SK-N-SH treated with all-trans-retinoic acid at 6 μM for 48 hours (cell line): ENCODE data around the gene DHRS7B.

ENCODE experiments used
- ATAC-seq: fragments of 200-7000 bp; cut with Tn5 transposase; 3 replicates; pipeline ENCODE4 v1.9.1; 2020; ENCODE audit warnings: mild to moderate bottlenecking, moderate library complexity
- ARNTL ChIP-seq: fragments of 450-650 bp; formaldehyde crosslinking; IDR thresholded peaks from 2 replicates; pipeline ENCODE4 v1.5.0; 2020; ENCODE audit warnings: low read depth, mild to moderate bottlenecking, moderate library complexity, borderline replicate concordance
- CSDC2 ChIP-seq: fragments of 250-450 bp; sonication (Bioruptor Pico); IDR thresholded peaks from 2 replicates; pipeline ENCODE4 v1.5.0; 2020; ENCODE audit warnings: mild to moderate bottlenecking, moderate library complexity
- GLIS3 ChIP-seq: fragments of 250-450 bp; sonication (Bioruptor Pico); IDR thresholded peaks from 2 replicates; pipeline ENCODE4 v1.5.0; 2020; ENCODE audit warnings: mild to moderate bottlenecking, moderate library complexity
- PPARA ChIP-seq: fragments of 250-450 bp; sonication (Bioruptor Pico); IDR thresholded peaks from 2 replicates; pipeline ENCODE4 v1.5.0; 2020; ENCODE audit warnings: mild to moderate bottlenecking, borderline replicate concordance
- SNAI2 ChIP-seq: fragments of 250-450 bp; sonication (Bioruptor Pico); IDR thresholded peaks from 2 replicates; pipeline ENCODE4 v1.5.0; 2020; ENCODE audit warnings: mild to moderate bottlenecking, moderate library complexity
- TCF4 ChIP-seq: fragments of 250-450 bp; sonication (Bioruptor Pico); IDR thresholded peaks from 2 replicates; pipeline ENCODE4 v1.8.0; 2021; ENCODE audit warnings: mild to moderate bottlenecking, moderate library complexity, borderline replicate concordance
- TSHZ2 ChIP-seq: fragments of 250-450 bp; sonication (Bioruptor Pico); IDR thresholded peaks from 2 replicates; pipeline ENCODE4 v1.5.0; 2020; ENCODE audit warnings: mild to moderate bottlenecking, moderate library complexity
- ZC3H10 ChIP-seq: fragments of 250-450 bp; sonication (Bioruptor Pico); IDR thresholded peaks from 2 replicates; pipeline ENCODE4 v1.5.1; 2021; ENCODE audit warnings: mild to moderate bottlenecking, moderate library complexity
- ZFP3 ChIP-seq: fragments of 250-450 bp; sonication (Bioruptor Pico); IDR thresholded peaks from 2 replicates; pipeline ENCODE4 v1.5.0; 2020; ENCODE audit warnings: mild to moderate bottlenecking, moderate library complexity
- ZFP30 ChIP-seq: fragments of 450-650 bp; formaldehyde crosslinking; IDR thresholded peaks from 2 replicates; pipeline ENCODE4 v1.5.0; 2022; ENCODE audit warnings: mild to moderate bottlenecking, moderate library complexity
- ZNF565 ChIP-seq: fragments of 450-650 bp; formaldehyde crosslinking; conservative IDR thresholded peaks from 2 replicates; pipeline ENCODE4 v1.5.0; 2020; ENCODE audit warnings: low read depth, mild to moderate bottlenecking, moderate library complexity
- ZNF70 ChIP-seq: fragments of 450-650 bp; formaldehyde crosslinking; IDR thresholded peaks from 2 replicates; pipeline ENCODE4 v1.5.0; 2020; ENCODE audit warnings: mild to moderate bottlenecking, moderate library complexity
- TF ChIP-seq, protein P1 (sequence below): fragments of 250-450 bp; sonication (Bioruptor Pico); IDR thresholded peaks from 2 replicates; pipeline ENCODE4 v1.5.1; 2020; ENCODE audit warnings: low read depth, mild to moderate bottlenecking, moderate library complexity
- TF ChIP-seq, protein P2 (sequence below): fragments of 250-450 bp; sonication (Bioruptor Pico); IDR thresholded peaks from 2 replicates; pipeline ENCODE4 v1.8.0; 2020; ENCODE audit warnings: mild to moderate bottlenecking, moderate library complexity, borderline replicate concordance
- TF ChIP-seq, protein P3 (sequence below): fragments of 250-450 bp; sonication (Bioruptor Pico); IDR thresholded peaks from 2 replicates; pipeline ENCODE4 v1.5.1; 2021; ENCODE audit warnings: mild to moderate bottlenecking, moderate library complexity
- TF ChIP-seq, protein P4 (sequence below): fragments of 250-450 bp; sonication (Bioruptor Pico); IDR thresholded peaks from 2 replicates; pipeline ENCODE4 v1.8.0; 2021; ENCODE audit warnings: low read depth, mild to moderate bottlenecking, moderate library complexity, borderline replicate concordance

DHRS7B gene

GRCh38 chr17:21162394-21162775, 35.6 kb downstream of the DHRS7B start:
- TF ChIP-seq, protein P1, sequence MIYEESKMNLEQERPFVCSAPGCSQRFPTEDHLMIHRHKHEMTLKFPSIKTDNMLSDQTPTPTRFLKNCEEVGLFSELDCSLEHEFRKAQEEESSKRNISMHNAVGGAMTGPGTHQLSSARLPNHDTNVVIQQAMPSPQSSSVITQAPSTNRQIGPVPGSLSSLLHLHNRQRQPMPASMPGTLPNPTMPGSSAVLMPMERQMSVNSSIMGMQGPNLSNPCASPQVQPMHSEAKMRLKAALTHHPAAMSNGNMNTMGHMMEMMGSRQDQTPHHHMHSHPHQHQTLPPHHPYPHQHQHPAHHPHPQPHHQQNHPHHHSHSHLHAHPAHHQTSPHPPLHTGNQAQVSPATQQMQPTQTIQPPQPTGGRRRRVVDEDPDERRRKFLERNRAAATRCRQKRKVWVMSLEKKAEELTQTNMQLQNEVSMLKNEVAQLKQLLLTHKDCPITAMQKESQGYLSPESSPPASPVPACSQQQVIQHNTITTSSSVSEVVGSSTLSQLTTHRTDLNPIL (CRISPR knock-in tag): no peak
- TF ChIP-seq CSDC2 (CRISPR knock-in tag) (no peak; the same call in 1 of the 2 replicates), ZNF565 (CRISPR knock-in tag) (no peak), ZFP3 (CRISPR knock-in tag) (no peak)

GRCh38 chr17:21163101-21163500, 36.3 kb downstream of the DHRS7B start:
- TF ChIP-seq TCF4 (CRISPR knock-in tag) (no peak), GLIS3 (no peak), PPARA (CRISPR knock-in tag) (no peak), ZC3H10 (CRISPR knock-in tag) (no peak)
- TF ChIP-seq, protein P2, sequence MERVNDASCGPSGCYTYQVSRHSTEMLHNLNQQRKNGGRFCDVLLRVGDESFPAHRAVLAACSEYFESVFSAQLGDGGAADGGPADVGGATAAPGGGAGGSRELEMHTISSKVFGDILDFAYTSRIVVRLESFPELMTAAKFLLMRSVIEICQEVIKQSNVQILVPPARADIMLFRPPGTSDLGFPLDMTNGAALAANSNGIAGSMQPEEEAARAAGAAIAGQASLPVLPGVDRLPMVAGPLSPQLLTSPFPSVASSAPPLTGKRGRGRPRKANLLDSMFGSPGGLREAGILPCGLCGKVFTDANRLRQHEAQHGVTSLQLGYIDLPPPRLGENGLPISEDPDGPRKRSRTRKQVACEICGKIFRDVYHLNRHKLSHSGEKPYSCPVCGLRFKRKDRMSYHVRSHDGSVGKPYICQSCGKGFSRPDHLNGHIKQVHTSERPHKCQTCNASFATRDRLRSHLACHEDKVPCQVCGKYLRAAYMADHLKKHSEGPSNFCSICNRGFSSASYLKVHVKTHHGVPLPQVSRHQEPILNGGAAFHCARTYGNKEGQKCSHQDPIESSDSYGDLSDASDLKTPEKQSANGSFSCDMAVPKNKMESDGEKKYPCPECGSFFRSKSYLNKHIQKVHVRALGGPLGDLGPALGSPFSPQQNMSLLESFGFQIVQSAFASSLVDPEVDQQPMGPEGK (CRISPR knock-in tag): no peak
- TF ChIP-seq, protein P1 (CRISPR knock-in tag): no peak
- TF ChIP-seq, protein P3, sequence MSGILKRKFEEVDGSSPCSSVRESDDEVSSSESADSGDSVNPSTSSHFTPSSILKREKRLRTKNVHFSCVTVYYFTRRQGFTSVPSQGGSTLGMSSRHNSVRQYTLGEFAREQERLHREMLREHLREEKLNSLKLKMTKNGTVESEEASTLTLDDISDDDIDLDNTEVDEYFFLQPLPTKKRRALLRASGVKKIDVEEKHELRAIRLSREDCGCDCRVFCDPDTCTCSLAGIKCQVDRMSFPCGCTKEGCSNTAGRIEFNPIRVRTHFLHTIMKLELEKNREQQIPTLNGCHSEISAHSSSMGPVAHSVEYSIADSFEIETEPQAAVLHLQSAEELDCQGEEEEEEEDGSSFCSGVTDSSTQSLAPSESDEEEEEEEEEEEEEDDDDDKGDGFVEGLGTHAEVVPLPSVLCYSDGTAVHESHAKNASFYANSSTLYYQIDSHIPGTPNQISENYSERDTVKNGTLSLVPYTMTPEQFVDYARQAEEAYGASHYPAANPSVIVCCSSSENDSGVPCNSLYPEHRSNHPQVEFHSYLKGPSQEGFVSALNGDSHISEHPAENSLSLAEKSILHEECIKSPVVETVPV (CRISPR knock-in tag): no peak
- no peak for ATAC-seq

More at GRCh38 chr17:21162394-21162775, 35.6 kb downstream of the DHRS7B start:
- peak; percentile 52 for ATAC-seq

- no peak for TF ChIP-seq TSHZ2 (CRISPR knock-in tag)
- no peak for TF ChIP-seq ZFP30 (CRISPR knock-in tag)
- TF ChIP-seq, protein P1 (CRISPR knock-in tag): no peak
- TF ChIP-seq, protein P3 (CRISPR knock-in tag): no peak
- TF ChIP-seq, all 23 proteins: peak for 0
- ATAC-seq: no peak
Measured at GRCh38 chr17:21164216-21164615, 37.5 kb downstream of the DHRS7B start.

- ATAC-seq: no peak
- no peak for TF ChIP-seq PPARA (CRISPR knock-in tag)
- no peak for TF ChIP-seq ZNF70
- TF ChIP-seq, protein P1 (CRISPR knock-in tag): no peak
- TF ChIP-seq ARNTL: no peak
- TF ChIP-seq TCF4 (CRISPR knock-in tag): no peak
- TF ChIP-seq, protein P3 (CRISPR knock-in tag): no peak
- TF ChIP-seq SNAI2 (CRISPR knock-in tag): no peak
- TF ChIP-seq, protein P4, sequence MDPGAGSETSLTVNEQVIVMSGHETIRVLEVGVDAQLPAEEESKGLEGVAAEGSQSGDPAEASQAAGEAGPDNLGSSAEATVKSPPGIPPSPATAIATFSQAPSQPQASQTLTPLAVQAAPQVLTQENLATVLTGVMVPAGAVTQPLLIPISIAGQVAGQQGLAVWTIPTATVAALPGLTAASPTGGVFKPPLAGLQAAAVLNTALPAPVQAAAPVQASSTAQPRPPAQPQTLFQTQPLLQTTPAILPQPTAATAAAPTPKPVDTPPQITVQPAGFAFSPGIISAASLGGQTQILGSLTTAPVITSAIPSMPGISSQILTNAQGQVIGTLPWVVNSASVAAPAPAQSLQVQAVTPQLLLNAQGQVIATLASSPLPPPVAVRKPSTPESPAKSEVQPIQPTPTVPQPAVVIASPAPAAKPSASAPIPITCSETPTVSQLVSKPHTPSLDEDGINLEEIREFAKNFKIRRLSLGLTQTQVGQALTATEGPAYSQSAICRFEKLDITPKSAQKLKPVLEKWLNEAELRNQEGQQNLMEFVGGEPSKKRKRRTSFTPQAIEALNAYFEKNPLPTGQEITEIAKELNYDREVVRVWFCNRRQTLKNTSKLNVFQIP (CRISPR knock-in tag): no peak
Measured at GRCh38 chr17:21164620-21165019, 37.9 kb downstream of the DHRS7B start.
